Measurements from ENCODE around the gene DMD. TPM values are rescaled to one million over a fixed set of nuclear protein-coding genes. Genes with fewer than 3 reads are reported as not detected.

The DMD gene
- total RNA-seq, 1 experiment from 2014 or later = 25.3 TPM

DNA sequence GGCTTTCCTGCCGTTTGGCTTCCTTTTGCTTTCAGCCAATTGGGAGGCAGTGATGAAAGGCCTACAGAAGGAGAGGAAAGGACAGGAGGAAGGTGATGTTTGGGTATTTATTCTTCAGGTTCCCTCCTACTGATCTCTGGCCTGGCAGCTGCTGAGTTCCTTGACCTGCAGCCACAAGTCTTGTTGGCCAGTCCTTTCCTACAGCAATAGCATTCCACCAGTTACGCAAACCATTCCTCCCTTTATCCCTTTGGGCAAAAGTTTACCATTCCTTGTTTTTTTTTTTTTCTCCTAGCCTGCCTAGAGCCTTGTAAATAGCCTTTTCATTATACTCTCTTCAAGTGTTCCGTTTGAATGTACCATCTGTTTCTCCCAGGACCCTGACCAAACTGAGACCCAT lies 1941.4 kb downstream of the DMD start:
- Histone ChIP-seq H3F3A (ENCODE audit: insufficient read depth, low read depth) (no peaks in the 10 kb centered on the region), H3K4me1 (replicated peaks; ENCODE audit: insufficient read depth) (no peaks in the 10 kb centered on the region), H3K9me2 (ENCODE audit: insufficient read depth) (no peaks in the 10 kb centered on the region), H3K4me2 (no peak overlapping the region), H3K27me3 (ENCODE audit: insufficient read depth, low read depth) (no peaks in the 10 kb centered on the region), H3K4me3 (no peak overlapping the region), H3K9me3 (ENCODE audit: insufficient read depth, low read depth) (no peaks in the 10 kb centered on the region), H3K27ac (no peak overlapping the region), H4K20me1 (ENCODE audit: insufficient read depth) (no peaks in the 10 kb centered on the region), H3K36me3 (ENCODE audit: low read depth) (no peaks in the 10 kb centered on the region), H2AFZ (no peak overlapping the region), H3K79me2 (ENCODE audit: low read depth) (no peaks in the 10 kb centered on the region)
- no peak for DNase-seq
- intact Hi-C loops (cut with micrococcal nuclease; ENCODE audit: unreplicated experiment) = loop anchor here (2.0 kb wide), 1 partner anchor 155 kb away; no protein-coding TSS in a partner anchor
- TF ChIP-seq, protein P1, sequence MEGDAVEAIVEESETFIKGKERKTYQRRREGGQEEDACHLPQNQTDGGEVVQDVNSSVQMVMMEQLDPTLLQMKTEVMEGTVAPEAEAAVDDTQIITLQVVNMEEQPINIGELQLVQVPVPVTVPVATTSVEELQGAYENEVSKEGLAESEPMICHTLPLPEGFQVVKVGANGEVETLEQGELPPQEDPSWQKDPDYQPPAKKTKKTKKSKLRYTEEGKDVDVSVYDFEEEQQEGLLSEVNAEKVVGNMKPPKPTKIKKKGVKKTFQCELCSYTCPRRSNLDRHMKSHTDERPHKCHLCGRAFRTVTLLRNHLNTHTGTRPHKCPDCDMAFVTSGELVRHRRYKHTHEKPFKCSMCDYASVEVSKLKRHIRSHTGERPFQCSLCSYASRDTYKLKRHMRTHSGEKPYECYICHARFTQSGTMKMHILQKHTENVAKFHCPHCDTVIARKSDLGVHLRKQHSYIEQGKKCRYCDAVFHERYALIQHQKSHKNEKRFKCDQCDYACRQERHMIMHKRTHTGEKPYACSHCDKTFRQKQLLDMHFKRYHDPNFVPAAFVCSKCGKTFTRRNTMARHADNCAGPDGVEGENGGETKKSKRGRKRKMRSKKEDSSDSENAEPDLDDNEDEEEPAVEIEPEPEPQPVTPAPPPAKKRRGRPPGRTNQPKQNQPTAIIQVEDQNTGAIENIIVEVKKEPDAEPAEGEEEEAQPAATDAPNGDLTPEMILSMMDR (conservative IDR thresholded peaks at IDR 0.05) = no peak
- no peak for TF ChIP-seq EZH2 (IDR thresholded peaks at IDR 0.05; ENCODE audit: low read depth)
- ChIA-PET POLR2A (ENCODE audit: unreplicated experiment) (no interaction called here), CTCF (no interaction called here)
- BruUV-seq (replicated peaks) = no TSS peak

DNA sequence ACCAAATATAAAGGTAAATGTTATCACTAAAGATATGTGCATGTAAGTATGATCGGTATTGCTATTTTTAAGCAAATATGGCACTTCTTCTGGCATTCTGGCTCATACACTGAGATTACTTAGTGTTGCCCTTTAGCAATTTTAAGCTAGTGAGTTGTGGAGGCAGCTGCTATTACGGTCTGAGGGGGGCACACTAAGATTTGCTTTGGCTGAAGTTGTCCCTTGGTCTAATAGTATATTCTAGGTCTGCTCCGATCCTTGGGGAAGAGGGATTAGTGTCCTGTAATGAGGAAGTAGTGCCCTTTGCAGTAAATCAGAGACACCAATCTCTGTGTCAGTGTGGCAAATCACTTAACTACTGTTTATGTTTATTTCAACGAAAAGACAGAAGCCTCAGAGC lies 1943.0 kb downstream of the DMD start:
- H3F3A ChIP-seq (ENCODE audit: insufficient read depth, low read depth) = no peaks in the 10 kb centered on the region
- no peak overlapping the region for H3K27ac ChIP-seq
- no peaks in the 10 kb centered on the region for H3K79me2 ChIP-seq (ENCODE audit: low read depth)
- no peaks in the 10 kb centered on the region for H3K27me3 ChIP-seq (ENCODE audit: insufficient read depth, low read depth)
- H3K9me3 ChIP-seq (ENCODE audit: insufficient read depth, low read depth) = no peaks in the 10 kb centered on the region
- ChIA-PET POLR2A (ENCODE audit: unreplicated experiment) (no interaction called here), CTCF (no interaction called here)
- H4K20me1 ChIP-seq (ENCODE audit: insufficient read depth) = no peaks in the 10 kb centered on the region
- no peak overlapping the region for H3K4me2 ChIP-seq
- no peak for TF ChIP-seq EZH2 (IDR thresholded peaks at IDR 0.05; ENCODE audit: low read depth)
- TF ChIP-seq, protein P1 (conservative IDR thresholded peaks at IDR 0.05) = no peak
- no peak for DNase-seq
- H3K36me3 ChIP-seq (ENCODE audit: low read depth) = no peaks in the 10 kb centered on the region
- intact Hi-C loops (cut with micrococcal nuclease; ENCODE audit: unreplicated experiment) = loop anchor here (2.0 kb wide), 1 partner anchor 156 kb away; no protein-coding TSS in a partner anchor
- BruUV-seq (replicated peaks) = no TSS peak
- H3K9me2 ChIP-seq (ENCODE audit: insufficient read depth) = no peaks in the 10 kb centered on the region
- no peak overlapping the region for H2AFZ ChIP-seq
- no peak overlapping the region for H3K4me3 ChIP-seq
- H3K4me1 ChIP-seq (replicated peaks; ENCODE audit: insufficient read depth) = no peaks in the 10 kb centered on the region

DNA sequence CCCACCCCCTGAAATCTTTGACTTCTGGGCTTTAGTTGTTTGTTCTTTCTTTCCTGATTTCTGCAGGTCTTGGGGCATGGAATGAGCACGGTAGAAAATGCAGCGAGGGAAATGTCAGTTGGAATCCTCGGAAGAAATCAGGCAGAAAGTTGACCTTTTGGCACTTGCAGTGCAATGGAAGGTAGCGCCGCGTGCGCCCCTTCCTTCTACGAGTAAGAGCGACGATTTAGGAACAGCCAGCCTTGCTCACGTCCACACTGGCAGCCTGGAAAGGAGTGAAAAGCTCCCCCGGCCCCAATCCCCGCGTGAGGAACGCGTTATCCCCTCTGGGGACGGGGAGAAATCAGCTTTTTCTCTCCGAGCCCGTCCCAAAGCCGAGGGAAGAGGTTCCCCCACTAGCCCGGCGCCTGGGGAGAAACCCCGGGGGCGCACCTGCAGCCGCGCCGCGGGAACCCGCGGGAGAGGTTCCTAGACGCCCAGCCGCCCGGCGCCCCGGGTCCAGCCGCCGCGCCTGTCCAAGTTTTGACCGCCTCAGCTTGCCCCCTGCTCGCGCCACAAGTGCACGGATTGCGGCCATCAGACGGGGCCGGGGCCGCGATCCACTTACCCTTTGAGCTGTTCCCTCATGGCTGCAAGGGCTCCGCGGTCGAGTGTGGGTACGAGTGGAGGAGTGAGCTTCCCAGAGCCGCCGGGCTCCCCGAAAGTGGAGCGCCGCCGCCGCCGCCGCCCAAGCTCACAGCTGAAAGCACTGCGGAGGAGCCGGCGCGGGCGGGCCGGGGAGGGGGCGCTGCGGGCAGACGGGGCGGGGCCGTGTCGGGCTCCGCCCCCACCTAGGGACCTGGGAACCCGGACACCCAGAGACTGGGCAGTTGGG lies 1944.9 kb downstream of the DMD start:
- TF ChIP-seq, protein P1 (conservative IDR thresholded peaks at IDR 0.05) = no peak
- no peak for TF ChIP-seq EZH2 (IDR thresholded peaks at IDR 0.05; ENCODE audit: low read depth)
- Histone ChIP-seq H3K4me2 (peak overlapping the region; percentile 84), H3K4me1 (replicated peaks; ENCODE audit: insufficient read depth) (no peaks in the 10 kb centered on the region), H3K27me3 (ENCODE audit: insufficient read depth, low read depth) (no peaks in the 10 kb centered on the region), H4K20me1 (ENCODE audit: insufficient read depth) (no peaks in the 10 kb centered on the region), H3K9me2 (ENCODE audit: insufficient read depth) (no peaks in the 10 kb centered on the region), H3K36me3 (ENCODE audit: low read depth) (no peaks in the 10 kb centered on the region), H3K27ac (no peak overlapping the region), H3K9me3 (ENCODE audit: insufficient read depth, low read depth) (no peaks in the 10 kb centered on the region), H3K4me3 (peak overlapping the region; percentile 77), H2AFZ (peak overlapping the region; percentile 88), H3F3A (ENCODE audit: insufficient read depth, low read depth) (no peaks in the 10 kb centered on the region), H3K79me2 (ENCODE audit: low read depth) (no peaks in the 10 kb centered on the region)
- ChIA-PET CTCF (no interaction called here), POLR2A (ENCODE audit: unreplicated experiment) (no interaction called here)
- DNase-seq = peak; percentile 29 to 38
- BruUV-seq (replicated peaks) = no TSS peak
- intact Hi-C loops (cut with micrococcal nuclease; ENCODE audit: unreplicated experiment) = no loop called here
